Posterior cingulate gyrus (tissue), 11 donors: Measurements from ENCODE around the gene UTF1.

Source experiments
- DNase-seq, 10 donors: peaks; one replicate each; pipeline versions ENCODE4 v3.0.0 to v3.0.0-alpha.2; 2020 to 2021; ENCODE audit warnings: mixed read lengths in 3 of 10
- intact Hi-C: fragments of 100-400 bp; cut with DNase I; formaldehyde crosslinking; loops from one replicate; pipeline ENCODE4 v1.15.1; 2023

Gene UTF1

GRCh38 chr10:133273534-133274143 is 43.6 kb downstream of the UTF1 start:
- intact Hi-C loops, result no loop called here
- DNase-seq, result no peak

- intact Hi-C loops, result no loop called here
- no peak for DNase-seq
Observed at GRCh38 chr10:133274751-133275683, 45.0 kb downstream of the UTF1 start.

GRCh38 chr10:133275684-133276092 is 45.7 kb downstream of the UTF1 start:
- DNase-seq, result no peak
- intact Hi-C loops, result no loop called here

- no peak for DNase-seq
- intact Hi-C loops, result no loop called here
Observed at GRCh38 chr10:133276100-133276434, 46.0 kb downstream of the UTF1 start.

- intact Hi-C loops, result no loop called here
- DNase-seq, result no peak
Observed at GRCh38 chr10:133276435-133277201, 46.6 kb downstream of the UTF1 start, which contains the start of gene ADAM8. Gene ADAM8 (minus strand): TSS chr10:133276868. CDS start chr10:133276817, 51 bp downstream.

- DNase-seq, result no peak
- intact Hi-C loops, result no loop called here
Observed at GRCh38 chr10:133277277-133277992, 47.4 kb downstream of the UTF1 start.

- intact Hi-C loops, result no loop called here
- DNase-seq, result no peak
Observed at GRCh38 chr10:133277993-133278576, 48.1 kb downstream of the UTF1 start.

- DNase-seq, result peak in 1 of 10 donors; percentile 42
- intact Hi-C loops, result no loop called here
Observed at GRCh38 chr10:133278577-133279265, 48.7 kb downstream of the UTF1 start.

GRCh38 chr10:133279326-133280226 is 49.6 kb downstream of the UTF1 start:
- DNase-seq, result no peak
- intact Hi-C loops, result no loop called here

- DNase-seq, result no peak
- intact Hi-C loops, result no loop called here
Observed at GRCh38 chr10:133280391-133281059, 50.5 kb downstream of the UTF1 start.

GRCh38 chr10:133281084-133281483 is 51.1 kb downstream of the UTF1 start:
- intact Hi-C loops, result no loop called here
- no peak for DNase-seq
